Activated CD4-positive, CD25-positive, alpha-beta regulatory T cell treated with anti-CD3 and anti-CD28 coated beads, Interleukin-2, amount 50 U/mL, for 16 hours (primary cell): ENCODE results near the gene EXOSC5.
"Not testable (repeated sequence)": the region's sequence is repeated elsewhere in the genome, so short reads cannot be mapped to it uniquely, and the experiment has no call there.

Experiments used
- DNase-seq: peaks from one replicate; pipeline ENCODE4 v3.0.0-alpha.2; 2020; ENCODE audit warnings: low read depth, low spot score

Gene EXOSC5

DNA sequence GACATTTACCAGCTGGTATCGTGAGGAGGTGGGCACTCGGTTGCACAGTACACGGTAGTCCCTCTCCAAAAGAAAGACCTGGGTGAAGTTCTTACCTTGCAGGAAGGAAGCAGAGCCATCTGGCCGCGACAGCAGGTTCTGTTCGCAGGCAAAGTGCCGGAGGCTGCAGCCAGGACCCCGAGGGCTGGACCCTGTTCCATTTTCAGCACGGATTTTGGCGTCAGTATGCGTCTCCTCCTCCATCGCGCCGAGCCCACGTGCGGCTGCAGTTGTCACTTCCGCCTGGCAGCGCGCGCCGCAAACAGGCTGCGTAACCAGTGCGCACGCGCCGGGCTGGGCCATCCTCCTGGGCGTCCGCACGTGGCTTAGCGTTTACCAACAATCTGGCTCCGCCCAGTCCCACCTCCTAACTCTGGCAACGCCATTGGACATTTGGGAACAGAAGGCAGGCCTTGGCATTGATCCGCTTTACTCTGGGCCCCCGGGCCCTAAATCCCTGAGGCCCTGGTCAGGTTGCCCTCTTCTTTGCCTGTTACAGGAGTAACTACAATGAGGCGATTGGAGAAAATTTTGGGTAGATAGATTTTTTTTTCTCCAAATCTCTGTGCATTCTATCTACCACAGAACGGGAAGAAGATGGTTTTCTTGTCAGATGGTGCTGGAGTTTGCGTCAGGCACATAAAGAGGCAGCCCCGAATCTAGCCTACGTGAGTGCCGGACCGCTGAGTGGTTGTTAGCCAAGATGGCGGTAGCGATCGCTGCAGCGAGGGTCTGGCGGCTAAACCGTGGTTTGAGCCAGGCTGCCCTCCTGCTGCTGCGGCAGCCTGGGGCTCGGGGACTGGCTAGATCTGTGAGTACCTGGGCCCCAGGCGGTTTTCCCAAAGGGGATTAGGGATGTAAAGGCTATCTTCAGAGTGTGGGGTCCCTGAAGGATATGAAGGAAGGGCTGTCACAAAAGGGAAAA, at the start of gene EXOSC5, which contains the start of gene BCKDHA:
Gene EXOSC5, minus strand, starts transcription at position 274 of the 964 bp plus-strand sequence. Its CDS starts 31 bp downstream, at position 243.
Gene BCKDHA, plus strand, starts transcription at position 733 of the 964 bp plus-strand sequence. Its CDS starts 10 bp downstream, at position 743.
- peak; percentile 99 for DNase-seq

DNA sequence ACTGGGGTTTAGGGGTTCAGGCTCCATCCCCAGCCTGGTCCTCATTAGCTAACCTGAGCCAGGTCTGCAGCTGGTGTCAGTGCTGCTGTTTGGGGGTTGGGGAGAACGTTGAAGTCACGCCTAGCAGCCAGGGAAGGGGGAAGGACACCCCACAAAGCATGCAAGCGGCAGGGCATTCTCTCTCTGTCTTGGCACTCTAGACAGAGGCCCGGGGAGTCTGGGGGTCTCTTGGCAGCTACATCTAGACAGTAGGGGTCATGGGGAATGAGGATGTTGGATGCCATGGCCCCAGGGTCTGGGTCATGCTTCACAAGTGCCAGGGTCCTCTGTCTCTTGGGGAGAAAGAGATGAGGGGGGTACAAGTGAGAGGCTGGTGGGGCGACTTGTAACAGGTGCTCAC, 48.4 kb upstream of the EXOSC5 start:
- no peak for DNase-seq

DNA sequence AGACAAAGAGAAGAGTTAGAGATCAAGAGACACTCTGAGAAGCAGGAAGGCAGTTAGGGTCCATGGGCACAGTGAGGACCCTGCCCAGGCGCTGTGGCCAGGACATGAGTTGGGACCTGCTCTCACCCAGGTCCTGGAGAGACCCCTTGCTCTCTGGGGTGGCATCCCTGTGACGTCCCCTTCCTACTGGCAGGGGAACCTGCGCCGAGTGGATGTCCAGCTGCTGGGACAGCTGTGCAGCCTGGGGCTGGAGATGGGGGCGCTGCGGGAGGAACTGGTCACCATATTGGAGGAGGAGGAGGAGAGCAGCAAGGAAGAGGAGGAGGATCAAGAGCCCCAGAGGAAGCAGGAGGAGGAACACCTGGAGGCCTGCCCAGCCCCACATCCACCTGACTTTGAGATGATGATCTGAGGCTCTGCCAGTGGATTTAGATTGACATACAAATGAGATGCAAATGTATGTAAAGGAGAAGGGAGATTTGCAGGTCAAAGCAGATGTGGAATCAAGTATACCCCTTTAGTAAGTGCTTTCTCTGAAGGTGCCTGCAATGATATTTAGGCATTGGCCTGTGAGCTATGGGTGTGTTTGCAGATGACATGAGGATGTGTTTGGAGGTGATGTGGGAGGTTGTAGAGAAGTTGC, 46.8 kb upstream of the EXOSC5 start:
- DNase-seq, result no peak

DNA sequence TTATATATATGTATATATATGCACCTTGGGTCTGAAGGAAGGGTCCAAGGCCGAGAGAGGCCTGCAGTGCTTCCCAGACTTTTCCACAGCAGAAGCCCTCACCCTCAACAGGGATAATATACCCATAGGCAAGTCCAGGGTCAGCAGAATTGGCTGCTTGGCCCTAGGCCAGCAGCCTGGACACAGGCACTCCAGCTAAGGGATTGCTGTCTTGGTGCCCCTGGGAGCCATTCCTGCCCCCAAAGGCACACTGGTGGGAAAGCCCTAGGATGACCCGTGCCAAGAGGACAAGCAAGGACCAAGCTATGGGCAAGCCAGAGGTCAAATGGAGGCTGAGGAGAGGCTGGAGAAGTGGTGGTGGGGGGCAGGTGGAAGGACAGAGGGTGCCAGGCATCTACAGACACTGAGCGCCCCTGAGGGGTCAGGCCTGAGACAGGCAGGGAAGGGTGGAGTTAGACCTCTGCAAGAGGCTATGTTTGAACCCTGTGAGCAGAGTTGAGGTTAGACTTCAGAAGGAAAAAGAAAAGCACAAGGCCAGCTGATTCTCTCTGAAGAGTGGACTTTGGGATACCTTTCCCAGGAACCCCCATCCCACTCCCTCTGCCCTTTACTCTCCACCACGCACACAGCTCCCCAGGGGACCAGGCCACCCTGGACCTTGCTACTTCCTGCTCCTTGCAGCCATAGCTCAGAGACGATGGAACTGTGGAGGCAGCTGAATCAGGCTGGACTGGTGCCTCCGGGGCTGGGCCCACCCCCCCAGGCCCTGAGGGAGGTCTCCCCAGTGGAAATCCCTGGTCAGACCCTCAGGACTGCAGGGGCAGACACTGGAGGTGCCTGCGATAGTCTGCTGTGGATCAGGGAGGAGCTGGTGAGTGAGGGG, 45.6 kb upstream of the EXOSC5 start, which contains the start of gene ERICH4:
Gene ERICH4, plus strand, starts transcription at position 684 of the 883 bp plus-strand sequence. Its CDS starts 14 bp downstream, at position 698.
- no peak for DNase-seq

DNA sequence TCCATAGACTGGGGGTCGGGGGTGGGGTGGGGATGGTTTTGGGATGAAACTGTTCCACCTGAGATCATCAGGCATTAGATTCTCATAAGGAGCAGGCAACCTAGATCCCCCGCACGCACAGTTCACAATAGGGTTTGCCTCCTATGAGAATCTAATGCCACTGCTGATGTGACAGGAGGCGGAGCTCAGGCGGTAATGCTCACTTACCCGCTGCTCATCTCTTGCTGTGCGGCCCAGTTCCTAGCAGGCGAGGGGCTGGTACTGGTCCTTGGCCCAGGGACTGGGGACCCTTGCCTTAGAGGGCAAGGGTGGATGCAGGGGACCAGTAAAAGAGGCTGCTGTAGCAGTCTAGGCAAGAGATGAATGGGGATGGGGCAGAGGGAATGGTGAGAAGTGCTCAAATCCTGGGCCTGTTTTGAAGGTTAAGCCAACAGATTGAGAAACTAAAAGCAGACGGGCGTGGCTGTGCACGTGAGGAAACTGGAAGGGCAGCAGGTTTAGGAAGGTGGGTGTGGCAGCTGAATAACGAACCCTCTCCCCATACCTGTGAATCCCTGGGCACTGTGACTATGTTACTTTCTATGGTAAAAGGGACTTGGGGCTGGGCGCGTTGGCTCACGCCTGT, 44.3 kb upstream of the EXOSC5 start:
- no peak for DNase-seq

DNA sequence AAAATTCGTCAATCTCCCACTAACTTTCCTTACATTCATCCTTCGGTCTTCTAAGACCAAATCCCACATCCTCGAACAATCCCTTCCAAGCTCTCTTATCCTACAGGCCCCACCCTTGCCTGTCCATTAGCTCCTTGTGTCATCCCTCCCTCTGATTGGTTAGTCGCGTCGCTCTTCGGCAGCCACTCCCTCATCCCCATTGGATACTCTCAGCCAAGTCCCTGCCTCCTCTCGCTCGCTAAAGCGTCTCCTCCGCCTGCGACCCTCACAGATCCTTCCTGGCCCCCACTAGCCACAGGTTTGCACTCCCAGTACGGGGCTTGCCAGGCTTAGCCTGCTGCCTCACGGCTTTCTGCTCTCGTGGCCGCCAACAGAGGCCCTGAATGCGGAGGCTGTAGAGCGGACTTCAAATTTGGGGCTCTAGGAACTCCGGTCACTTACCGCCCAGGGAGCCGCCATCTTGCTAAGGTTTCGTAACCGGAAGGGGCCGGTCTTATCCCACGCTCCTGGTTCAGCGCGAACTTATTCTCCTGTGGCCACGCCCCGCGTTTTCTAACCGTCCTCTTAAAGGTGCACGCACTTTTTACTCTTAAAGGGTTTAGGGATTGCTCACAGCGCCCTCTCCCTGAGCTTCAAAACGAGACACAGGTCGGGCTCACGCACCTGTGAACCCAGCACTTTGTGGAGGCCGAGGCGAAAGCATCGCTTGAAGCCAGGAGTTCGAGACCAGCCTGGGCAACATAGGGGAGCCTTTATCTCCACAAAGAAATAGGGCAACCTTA, 42.5 kb upstream of the EXOSC5 start, which contains the start of gene DMAC2:
Gene DMAC2, minus strand, starts transcription at position 472 of the 782 bp plus-strand sequence. Its CDS starts 13 bp downstream, at position 459.
- DNase-seq, result peak; percentile 92

DNA sequence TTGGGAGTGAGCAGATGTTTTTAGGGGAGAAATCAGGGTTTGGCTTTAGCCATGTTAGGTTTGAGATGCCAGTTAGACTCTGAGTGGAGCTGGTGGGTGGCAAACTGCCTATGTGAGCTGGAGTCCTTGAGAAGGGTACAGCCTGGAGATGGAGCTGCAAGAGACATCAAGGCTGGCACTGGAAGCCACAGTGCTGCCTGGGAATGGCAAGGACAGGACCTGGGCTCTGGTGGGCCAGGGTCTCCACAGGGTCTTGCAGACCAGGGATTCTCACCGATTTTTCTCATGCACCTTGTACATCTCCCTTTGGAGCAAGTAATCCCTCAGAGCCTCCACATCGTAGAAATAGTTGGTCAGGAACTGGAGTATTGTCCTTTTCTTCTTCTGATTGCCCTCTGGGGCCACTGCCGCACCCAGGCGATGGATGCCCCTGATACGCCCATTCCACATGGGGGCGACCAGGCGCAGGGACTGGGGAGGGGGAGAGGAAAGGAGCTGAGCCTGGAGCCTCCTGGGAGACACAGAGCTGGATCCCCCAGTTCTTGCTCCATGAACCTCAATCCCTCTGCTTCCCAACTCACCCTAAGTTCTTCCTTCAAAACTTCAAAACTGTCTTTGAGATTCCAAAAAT, 40.9 kb upstream of the EXOSC5 start:
- no peak for DNase-seq

DNA sequence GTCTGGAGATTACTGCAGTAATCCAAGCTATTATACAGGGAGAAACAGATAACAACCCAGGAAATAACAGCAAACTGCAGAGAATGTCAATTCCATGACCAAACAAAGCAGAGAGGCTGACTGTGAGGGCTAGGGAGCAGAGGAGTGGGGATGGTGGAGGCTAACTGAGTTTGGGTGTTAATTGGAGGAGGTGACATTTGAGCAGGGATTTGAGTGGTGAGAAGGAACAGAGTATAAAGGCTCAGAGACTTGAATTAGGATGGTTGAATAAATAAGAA, 39.5 kb upstream of the EXOSC5 start:
- DNase-seq, result no peak

DNA sequence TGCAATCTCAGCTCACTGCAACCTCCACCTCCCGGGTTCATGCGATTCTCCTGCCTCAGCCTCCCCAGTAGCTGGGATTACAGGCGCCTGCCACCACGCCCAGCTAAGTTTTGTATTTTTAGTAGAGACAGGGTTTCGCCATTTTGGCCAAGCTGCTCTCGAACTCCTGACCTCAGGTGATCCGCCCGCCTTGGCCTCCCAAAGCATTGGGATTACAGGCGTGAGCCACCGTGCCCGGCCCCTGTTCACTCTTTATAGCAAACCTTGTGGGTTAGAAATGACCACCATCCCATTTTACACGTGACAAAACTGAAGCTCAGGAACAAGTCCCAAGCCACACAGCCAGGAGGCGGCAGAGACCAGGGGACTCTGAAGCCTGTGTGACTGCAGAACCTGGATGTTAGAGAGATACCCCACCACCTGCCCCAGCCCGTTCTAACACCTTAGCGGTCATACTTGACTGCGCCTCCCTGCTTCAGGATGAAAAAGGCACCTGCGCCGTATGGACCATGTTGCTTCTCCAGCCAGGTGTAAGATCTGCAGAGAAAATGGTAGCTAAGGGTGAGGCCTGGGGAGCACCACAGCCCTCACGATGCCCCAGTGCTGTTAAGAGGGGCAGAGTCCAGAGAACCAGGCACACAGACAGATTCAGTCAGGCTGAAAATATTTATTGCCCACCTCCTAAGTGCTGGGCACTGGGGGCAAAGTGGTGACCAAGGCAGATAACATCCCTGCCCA, 38.9 kb upstream of the EXOSC5 start:
- DNase-seq, result no peak

DNA sequence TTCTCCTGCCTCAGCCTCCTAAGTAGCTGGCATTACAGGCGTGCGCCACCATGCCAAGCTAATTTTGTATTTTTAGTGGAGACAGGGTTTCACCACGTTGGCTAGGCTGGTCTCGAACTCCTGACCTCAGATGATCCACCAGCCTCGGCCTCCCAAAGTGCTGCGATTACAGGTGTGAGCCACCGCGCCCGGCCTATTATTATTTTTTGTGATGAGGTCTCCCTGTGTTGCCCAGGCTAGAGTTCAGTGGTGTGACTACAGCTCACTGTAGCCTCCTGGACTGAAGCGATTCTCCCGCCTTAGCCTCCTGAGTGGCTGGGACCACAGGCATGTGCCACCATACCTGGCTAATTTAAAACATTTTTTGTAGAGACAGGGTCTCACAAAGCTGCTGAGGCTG, 38.2 kb upstream of the EXOSC5 start:
- not testable (repeated sequence) for DNase-seq

DNA sequence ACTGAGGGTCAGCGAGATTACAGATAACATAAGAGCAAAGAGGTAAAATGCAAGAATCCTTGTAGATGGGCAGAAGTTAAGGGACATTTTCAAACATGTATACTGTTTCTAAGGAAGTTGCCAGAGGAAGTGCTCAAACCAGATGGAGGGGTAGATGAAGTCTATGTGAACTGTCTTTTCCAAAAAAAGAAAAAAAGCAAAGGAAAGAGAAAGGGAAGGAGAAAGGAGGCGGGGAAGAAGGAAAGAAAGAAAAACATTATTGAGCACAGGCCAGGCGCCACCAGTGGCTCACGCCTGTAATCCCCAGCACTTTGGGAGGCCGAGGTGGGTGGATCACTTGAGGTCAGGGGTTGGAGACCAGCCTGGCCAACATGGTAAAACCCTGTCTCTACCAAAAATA, 37.3 kb upstream of the EXOSC5 start:
- no peak for DNase-seq

DNA sequence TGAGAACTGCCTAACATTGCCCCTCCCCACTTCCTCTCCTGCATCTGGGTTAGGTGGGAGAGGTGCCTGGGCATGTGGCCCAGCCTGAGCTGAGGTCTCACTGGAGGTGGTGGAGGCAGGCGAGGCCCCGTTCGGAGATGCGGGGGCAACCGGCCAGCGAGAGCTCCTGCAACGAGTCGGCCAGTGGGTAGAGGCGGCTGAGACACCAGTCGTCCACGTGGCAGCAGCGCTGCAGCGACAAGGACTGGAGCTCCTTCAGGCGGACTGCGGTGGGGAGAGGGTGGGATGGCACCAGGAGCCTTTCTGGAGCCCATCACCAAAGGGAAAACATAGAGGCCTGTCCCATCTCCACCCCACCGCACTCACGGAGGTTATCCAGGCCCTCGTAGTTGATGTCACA, 36.0 kb upstream of the EXOSC5 start:
- DNase-seq, result no peak

DNA sequence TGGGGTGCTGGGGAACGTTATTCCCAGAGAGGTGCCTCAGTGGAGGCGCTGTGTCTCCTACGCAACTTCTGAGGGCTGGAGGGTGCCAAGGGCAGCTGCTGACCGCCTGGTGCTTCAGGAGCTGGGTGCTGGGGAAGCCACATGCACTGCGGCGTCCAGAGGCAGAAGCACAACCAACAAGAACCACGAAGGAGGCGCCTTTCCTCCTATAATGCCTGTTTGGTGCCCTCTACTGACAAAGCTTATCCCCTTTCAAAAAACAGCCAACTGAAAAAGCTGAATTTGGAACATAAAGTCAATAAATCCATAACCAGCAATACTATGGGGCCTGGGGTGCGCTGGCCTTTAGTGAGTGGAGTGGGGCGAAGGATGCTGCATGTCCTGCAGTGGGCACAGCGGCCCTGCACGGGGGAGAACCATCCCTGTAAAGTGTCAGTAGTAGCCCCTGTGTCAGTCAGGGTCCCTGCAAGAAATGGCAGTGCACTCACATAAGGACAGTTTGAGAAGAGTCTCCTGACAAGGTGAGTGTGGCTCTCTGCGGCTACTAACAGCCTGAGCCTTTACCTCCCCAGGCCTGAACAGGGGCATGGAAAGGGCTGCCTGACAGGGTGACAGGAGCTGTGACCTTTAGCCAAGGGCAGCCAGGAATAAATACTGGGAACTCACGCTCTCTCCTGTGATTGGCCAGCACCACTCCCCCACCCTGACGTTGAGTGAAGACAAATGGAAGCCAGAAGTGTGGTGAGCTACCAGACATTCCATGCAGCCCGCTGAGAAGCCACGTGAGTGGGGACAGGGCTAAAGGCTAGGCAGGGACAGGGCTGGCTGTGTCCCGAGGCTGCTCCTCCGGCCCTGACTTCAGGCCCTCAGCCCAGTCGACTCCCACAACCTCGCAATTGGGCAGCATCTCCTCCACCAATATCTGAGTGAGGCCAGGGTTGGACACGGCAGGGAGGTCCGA, 34.5 kb upstream of the EXOSC5 start:
- no peak for DNase-seq

DNA sequence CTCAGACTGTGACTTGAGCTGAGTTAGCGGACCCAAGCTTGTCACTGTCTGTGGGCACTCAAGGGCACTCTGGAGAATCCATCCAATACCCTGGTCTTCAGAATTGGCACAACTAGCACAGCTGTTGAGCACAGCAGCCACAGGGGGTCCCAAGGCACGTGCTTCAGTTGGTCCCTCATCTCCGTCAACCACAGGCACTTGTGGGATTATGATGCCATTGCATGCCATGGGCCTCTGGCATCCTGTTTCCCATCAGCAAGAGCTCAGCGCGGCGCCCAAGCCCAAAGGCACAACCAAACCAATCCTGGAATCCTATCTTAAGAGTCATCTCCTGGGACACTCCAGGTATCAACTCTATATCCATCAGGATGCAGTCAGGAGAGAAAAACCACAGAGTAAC, 33.8 kb upstream of the EXOSC5 start:
- DNase-seq, result no peak

DNA sequence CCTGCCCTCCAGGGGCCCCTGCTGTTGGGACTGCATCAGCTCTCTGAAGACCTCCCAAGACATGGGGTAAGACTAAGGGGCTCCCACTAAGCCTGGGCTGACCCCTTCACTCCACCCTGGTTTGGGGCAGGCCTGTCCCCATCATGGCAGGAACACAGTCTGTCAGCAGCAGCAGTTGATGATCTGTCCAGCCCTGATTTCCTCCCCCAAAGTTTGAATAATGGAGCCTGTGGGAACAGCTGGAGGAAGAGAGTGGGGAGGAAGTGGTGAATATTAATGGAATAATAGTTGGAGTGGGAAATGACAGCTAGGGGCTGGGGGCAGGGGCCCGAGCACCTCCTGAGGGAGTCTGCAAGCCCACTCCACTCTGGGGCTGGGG, 31.3 kb upstream of the EXOSC5 start:
- DNase-seq, result no peak

DNA sequence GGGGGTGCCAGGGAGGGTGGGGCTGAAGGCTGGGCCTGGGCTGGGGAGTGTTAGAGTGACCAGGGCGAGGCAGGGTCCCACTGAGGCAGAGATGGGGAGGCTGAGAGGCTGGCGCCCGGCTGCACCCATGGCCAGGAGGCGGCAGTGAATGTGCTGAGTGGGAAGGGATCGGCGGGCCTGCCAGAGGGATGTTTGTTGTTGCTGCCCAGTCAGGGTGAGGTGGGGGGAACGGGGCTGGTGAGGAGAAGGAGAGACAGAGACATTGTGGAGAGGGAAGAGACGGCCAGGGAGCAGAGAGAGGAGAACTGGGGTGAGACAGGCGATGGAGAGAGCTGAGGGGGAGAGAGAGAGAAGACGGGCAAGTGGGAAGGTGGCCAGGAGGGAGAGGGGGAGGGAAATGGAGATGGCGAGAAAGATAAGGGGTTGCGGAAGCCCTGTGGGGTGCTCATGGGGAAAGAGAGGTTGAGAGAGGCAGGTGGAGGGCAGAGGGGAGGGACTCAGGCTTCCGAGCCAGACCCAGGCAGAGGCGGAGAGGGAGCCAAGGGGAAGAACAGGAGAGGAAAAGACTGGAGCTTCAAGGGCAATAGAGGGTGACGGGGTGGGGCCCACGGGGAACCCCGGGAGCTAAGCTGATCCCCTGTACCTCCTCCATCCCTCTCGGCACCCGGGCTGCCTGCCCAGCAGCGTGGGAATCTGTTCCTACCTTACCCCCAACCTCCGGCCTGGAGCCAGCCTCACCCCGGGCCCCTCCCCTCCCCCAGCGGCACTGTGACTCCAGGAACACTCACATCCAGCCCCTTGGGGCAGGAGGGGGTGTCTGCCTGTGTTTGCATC, 30.7 kb upstream of the EXOSC5 start:
- no peak for DNase-seq

DNA sequence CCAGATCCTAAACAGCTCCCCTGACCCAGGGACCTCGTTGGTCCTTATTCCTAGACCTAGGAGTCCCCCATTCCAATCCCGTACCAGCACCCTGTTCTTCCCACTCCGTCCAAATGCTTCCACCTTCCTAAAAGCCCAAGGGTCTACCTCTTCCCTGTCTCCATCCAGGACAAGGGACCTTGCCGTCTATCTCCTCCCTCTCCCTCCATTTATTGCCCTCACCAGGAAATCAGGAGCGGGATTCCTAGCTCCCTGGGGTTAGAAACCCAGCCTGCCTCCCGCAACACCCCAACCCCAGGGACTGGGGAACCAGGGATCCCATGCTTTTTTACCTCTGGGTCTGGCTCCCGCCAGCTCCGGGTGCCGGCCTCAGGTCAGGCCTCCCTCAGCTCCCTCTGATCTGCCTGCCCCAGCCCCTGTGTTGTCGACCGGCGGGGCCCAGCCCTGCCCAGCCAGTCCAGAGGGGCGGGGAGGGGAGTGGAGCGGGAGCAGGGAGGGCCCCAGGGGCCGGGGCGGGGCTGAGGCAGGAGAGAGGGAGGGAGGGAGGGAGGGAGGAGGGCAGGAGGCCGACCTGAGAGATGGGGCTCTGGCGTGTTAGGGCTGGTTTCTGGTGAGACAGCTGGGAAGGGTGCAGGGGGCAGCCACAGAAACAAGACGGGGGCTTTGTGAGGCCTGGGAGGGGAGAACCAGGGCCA, 29.9 kb upstream of the EXOSC5 start, which contains the start of gene B3GNT8:
Gene B3GNT8, minus strand, starts transcription at position 423 of the 695 bp plus-strand sequence. CDS start 596 bp downstream, outside the sequence.
- no peak for DNase-seq
